Measurements from ENCODE around the gene GANAB.
"Not testable (repeated sequence)": the region's sequence is repeated elsewhere in the genome, so short reads cannot be mapped to it uniquely, and the experiment has no call there.

Gene GANAB

GRCh38 chr11:62645946-62646824 is at the start of gene GANAB:
TSS of gene GANAB (minus strand) at chr11:62646613. CDS start at chr11:62646599, 14 bp downstream.
- peak; percentile 99 for DNase-seq

- DNase-seq = peak; percentile 82
Measured at GRCh38 chr11:62694455-62695167, 48.2 kb upstream of the GANAB start.

- DNase-seq = not testable (repeated sequence)
Measured at GRCh38 chr11:62693624-62694023, 47.2 kb upstream of the GANAB start.

- no peak for DNase-seq
Measured at GRCh38 chr11:62689421-62690183, 43.2 kb upstream of the GANAB start, which contains the start of gene LRRN4CL. TSS of gene LRRN4CL (minus strand) at chr11:62689530. CDS start at chr11:62688508, 1,022 bp downstream.

GRCh38 chr11:62688491-62688890 is 42.1 kb upstream of the GANAB start:
- DNase-seq = no peak

- no peak for DNase-seq
Measured at GRCh38 chr11:62687508-62688396, 41.3 kb upstream of the GANAB start.

- no peak for DNase-seq
Measured at GRCh38 chr11:62682518-62682917, 36.1 kb upstream of the GANAB start.

- DNase-seq = peak; percentile 65
Measured at GRCh38 chr11:62680825-62681240, 34.4 kb upstream of the GANAB start.

- peak; percentile 88 for DNase-seq
Measured at GRCh38 chr11:62678770-62679696, 32.6 kb upstream of the GANAB start, which contains the start of gene UBXN1. TSS of gene UBXN1 (minus strand) at chr11:62679073. CDS start at chr11:62678923, 150 bp downstream.

GRCh38 chr11:62678433-62678769 is 32.0 kb upstream of the GANAB start:
- DNase-seq = no peak

- no peak for DNase-seq
Measured at GRCh38 chr11:62677714-62678113, 31.3 kb upstream of the GANAB start.

GRCh38 chr11:62677156-62677555 is 30.7 kb upstream of the GANAB start:
- DNase-seq = no peak

- no peak for DNase-seq
Measured at GRCh38 chr11:62676698-62677097, 30.3 kb upstream of the GANAB start.

- not testable (repeated sequence) for DNase-seq
Measured at GRCh38 chr11:62675415-62675814, 29.0 kb upstream of the GANAB start.

GRCh38 chr11:62673196-62673525 is 26.7 kb upstream of the GANAB start:
- no peak for DNase-seq

- peak; percentile 85 for DNase-seq
Measured at GRCh38 chr11:62671608-62672389, 25.4 kb upstream of the GANAB start, which contains the start of the genes LBHD1 and UQCC3. TSS of gene LBHD1 (minus strand) at chr11:62672267. CDS start at chr11:62670031, 2,236 bp downstream. TSS of gene UQCC3 (plus strand) at chr11:62671673. CDS start at chr11:62671746, 73 bp downstream.

- no peak for DNase-seq
Measured at GRCh38 chr11:62671236-62671607, 24.8 kb upstream of the GANAB start.

- no peak for DNase-seq
Measured at GRCh38 chr11:62669420-62670161, 23.2 kb upstream of the GANAB start.

GRCh38 chr11:62667460-62667859 is 21.0 kb upstream of the GANAB start:
- no peak for DNase-seq
